ENCODE results near the gene ERBB4.

- no peak for TF ChIP-seq EZH2phosphoT487 (IDR thresholded peaks at IDR 0.05; ENCODE audit: borderline replicate concordance, low read length)
- TF ChIP-seq, protein P1, sequence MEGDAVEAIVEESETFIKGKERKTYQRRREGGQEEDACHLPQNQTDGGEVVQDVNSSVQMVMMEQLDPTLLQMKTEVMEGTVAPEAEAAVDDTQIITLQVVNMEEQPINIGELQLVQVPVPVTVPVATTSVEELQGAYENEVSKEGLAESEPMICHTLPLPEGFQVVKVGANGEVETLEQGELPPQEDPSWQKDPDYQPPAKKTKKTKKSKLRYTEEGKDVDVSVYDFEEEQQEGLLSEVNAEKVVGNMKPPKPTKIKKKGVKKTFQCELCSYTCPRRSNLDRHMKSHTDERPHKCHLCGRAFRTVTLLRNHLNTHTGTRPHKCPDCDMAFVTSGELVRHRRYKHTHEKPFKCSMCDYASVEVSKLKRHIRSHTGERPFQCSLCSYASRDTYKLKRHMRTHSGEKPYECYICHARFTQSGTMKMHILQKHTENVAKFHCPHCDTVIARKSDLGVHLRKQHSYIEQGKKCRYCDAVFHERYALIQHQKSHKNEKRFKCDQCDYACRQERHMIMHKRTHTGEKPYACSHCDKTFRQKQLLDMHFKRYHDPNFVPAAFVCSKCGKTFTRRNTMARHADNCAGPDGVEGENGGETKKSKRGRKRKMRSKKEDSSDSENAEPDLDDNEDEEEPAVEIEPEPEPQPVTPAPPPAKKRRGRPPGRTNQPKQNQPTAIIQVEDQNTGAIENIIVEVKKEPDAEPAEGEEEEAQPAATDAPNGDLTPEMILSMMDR (IDR thresholded peaks at IDR 0.05; ENCODE audit: low read depth, low read length, poor library complexity, severe bottlenecking) = no peak
Observed at GRCh38 chr2:212007972-212008371, 530.6 kb downstream of the ERBB4 start.

All from DOHH2 (cell line).